Omental fat pad (tissue), 4 donors: ENCODE measurements around the gene LRRFIP1. TPM values are rescaled to one million over a fixed set of nuclear protein-coding genes. Genes with fewer than 3 reads are reported as not detected.

Experiments
- ATAC-seq: fragments of 150-250 bp; one replicate; pipeline ENCODE4 v1.9.1; 2016; ENCODE audit warnings: mild to moderate bottlenecking, moderate library complexity; ENCODE audit not compliant: low FRiP score
- DNase-seq: peaks from one replicate; pipeline ENCODE4 v3.0.0-alpha.2; 2019; ENCODE audit warnings: low spot score
- CTCF ChIP-seq, 3 donors: fragments of 450-650 bp; IDR thresholded peaks; one replicate each; pipeline ENCODE4 v1.5.1; 2016 to 2017; ENCODE audit warnings: antibody characterized with exemption in 3 of 3, mild to moderate bottlenecking in 3 of 3, moderate library complexity in 2 of 3
- total RNA-seq, 4 donors: library from RNA; depleted of rRNA; stranded (reverse); fragments of >200 nt; gene quantifications; one replicate each; pipeline ENCODE4 v1.1.0, GENCODE V29; 2016

The LRRFIP1 gene
- total RNA-seq, 4 donors from 2014 or later, result 90.0 to 257 (median 113) TPM

DNA sequence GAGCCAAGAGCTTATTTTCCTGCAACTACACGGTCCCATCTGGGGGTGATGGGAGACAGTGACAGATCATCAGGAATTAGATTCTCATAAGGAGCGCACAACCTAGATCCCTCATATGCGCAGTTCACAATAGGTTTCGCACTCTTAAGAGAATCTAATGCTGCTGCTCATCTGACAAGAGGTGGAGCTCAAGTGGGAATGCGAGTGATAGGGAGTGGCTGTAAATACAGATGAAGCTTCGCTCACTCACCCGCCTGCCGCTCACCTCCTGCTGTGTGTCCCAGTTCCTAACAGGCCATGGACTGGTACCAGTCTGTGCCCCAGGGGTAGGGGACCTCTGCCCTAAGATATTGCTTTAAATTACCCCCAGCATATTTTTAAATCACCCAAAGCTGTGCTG, 10.8 kb downstream of the LRRFIP1 start:
- ATAC-seq, result no peak
- TF ChIP-seq CTCF (IDR thresholded peaks at IDR 0.05), result no peak
- DNase-seq, result no peak

DNA sequence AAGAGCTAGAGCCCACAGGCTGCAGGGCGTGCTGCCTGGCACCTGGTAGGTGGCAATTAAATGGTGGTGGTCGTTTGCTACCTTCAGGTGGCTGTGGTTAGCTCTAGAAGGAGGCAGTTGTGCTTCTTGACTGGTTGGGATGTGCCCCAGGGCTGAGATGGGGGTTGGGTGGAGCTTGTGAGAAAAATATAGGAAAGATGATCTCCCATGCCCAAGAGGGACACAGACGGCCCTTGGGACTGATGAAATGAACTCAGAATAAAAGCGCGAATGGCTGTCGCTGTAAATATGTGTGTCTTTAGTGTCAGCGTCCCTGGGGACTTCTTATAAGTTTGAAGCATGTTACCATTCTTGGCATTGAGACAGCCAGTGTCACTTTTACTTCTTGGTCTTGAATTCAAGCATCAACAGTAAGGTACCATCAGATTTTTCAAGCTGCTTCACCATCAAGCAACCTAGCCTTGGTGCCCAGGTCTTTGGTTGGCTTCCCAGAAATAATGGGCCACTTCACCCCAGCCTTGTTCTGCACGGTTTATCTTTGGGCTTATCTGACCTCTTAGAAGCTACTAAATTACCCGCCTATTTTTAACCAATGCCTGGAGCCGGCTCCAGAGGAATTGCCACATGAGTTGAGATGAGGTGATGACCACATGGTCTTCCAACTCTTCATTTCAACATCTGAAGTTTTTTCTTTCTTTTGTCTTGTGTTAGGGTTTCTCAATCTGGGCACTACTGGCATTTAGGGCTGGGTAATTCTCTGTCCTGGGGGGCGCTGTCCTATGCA, 11.9 kb downstream of the LRRFIP1 start:
- no peak for DNase-seq
- TF ChIP-seq CTCF (IDR thresholded peaks at IDR 0.05), result no peak
- ATAC-seq, result no peak

DNA sequence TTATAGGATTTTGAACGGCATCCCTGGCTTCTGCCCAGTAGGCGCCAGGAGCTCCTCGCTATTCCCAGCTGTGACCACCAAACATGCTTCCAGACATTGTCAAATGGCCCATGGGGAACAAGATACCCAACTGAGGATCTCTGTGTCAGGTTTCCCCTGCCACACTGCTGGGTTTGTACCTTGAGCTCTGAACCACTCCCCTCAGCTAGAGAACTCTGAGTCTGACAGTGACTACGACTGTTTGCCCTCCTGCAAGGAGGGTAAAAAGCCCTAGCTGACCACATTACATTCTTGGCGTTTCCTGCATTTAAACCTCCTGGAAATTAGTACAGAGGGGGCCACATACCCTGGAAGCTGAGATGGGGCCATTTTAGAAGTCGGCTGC, 12.4 kb downstream of the LRRFIP1 start:
- no peak for TF ChIP-seq CTCF (IDR thresholded peaks at IDR 0.05)
- DNase-seq, result no peak
- ATAC-seq, result no peak

GRCh38 chr2:237640493-237640998, 13.2 kb downstream of the LRRFIP1 start:
- DNase-seq (no peak), ATAC-seq (no peak)
- TF ChIP-seq CTCF (IDR thresholded peaks at IDR 0.05), result no peak

DNA sequence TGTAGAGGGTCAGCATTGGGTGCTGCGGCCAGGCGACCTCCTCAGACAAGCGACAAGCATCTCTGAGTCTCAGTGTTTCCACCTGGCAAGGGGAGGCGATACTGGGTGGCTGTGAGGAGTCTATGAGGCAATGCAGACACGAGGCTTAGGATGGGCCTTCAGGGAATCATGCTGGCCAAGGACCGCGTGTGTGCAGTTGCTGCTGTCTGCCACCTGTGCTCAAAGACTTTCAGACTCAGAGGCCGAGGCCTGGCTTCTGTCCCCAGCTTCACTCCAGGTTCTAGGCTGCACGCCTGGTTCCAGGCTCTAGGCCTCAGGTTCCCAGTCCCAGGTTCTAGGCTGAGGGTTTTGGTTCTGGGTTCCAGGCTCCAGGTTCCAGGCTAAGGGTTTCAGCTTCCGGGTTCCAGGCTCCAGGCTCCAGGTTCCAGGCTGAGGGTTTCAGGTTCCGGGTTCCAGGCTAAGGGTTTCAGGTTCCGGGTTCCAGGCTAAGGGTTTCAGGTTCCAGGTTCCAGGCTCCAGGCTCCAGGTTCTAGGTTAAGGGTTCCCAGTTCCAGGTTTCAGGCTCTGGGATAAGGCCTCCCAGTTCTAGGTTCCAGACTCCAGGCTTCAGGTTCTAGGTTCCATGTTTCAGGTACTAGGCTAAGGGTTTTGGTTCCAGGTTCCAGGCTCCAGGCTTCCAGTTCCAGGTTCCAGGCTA, 14.8 kb downstream of the LRRFIP1 start:
- DNase-seq, result no peak
- no peak for TF ChIP-seq CTCF (IDR thresholded peaks at IDR 0.05)

DNA sequence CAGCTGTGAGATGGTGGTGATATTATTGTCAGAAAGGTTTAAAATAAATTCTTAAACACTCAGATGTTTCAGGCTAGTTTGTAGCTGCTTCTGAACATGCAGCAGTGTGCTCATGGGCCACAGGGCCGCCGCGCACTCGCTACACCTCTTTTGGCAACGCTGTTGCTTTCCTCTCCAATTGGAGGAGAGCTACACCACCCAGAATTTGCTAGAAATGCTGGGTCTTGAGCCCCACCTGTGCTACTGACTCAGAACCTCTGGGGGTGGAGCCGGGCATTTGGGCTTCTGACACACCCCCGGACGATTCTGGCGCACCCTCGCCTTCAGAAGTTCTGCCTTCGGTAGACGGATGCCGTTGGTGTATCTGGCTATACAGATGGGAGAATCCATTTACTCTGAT, 15.7 kb downstream of the LRRFIP1 start:
- DNase-seq (no peak), ATAC-seq (no peak)
- TF ChIP-seq CTCF (IDR thresholded peaks at IDR 0.05), result no peak

More for the DNA sequence above, 14.8 kb downstream of the LRRFIP1 start:
- no peak for ATAC-seq
